GM19468 (cell line): ENCODE measurements around the gene HLA-DRA.

Experiments
- ATAC-seq: cut with Tn5 transposase; IDR thresholded peaks from one replicate; pipeline ENCODE4 v1.9.1; 2021; ENCODE audit warnings: mild to moderate bottlenecking, moderate library complexity, moderate number of reproducible peaks; ENCODE audit not compliant: unreplicated experiment; ENCODE audit errors: extremely low read depth

The HLA-DRA gene

GRCh38 chr6:32439602-32440214 lies at the start of gene HLA-DRA:
Gene HLA-DRA, plus strand, starts transcription at chr6:32439887. Its CDS starts 64 bp downstream, at chr6:32439951.
- ATAC-seq, result peak; percentile 84

GRCh38 chr6:32391505-32391904 lies 48.2 kb upstream of the HLA-DRA start:
- no peak for ATAC-seq

- no peak for ATAC-seq
These were observed 45.8 kb upstream of the HLA-DRA start for GRCh38 chr6:32393665-32394420.

- no peak for ATAC-seq
These were observed 43.7 kb upstream of the HLA-DRA start for GRCh38 chr6:32396028-32396427.

- no peak for ATAC-seq
These were observed 42.3 kb upstream of the HLA-DRA start for GRCh38 chr6:32397252-32397920.

- ATAC-seq, result no peak
These were observed 38.3 kb upstream of the HLA-DRA start for GRCh38 chr6:32401284-32401963.

- no peak for ATAC-seq
These were observed 36.9 kb upstream of the HLA-DRA start for GRCh38 chr6:32402812-32403211.

GRCh38 chr6:32405656-32406055 lies 34.0 kb upstream of the HLA-DRA start:
- no peak for ATAC-seq

- ATAC-seq, result no peak
These were observed 33.5 kb upstream of the HLA-DRA start for GRCh38 chr6:32406197-32406596.

- no peak for ATAC-seq
These were observed 32.8 kb upstream of the HLA-DRA start, which contains the start of gene BTNL2 for GRCh38 chr6:32406857-32407256. Gene BTNL2, minus strand, starts transcription at chr6:32407181. Its CDS starts 58 bp downstream, at chr6:32407123.

GRCh38 chr6:32410906-32411305 lies 28.8 kb upstream of the HLA-DRA start:
- no peak for ATAC-seq

- no peak for ATAC-seq
These were observed 27.9 kb upstream of the HLA-DRA start for GRCh38 chr6:32411566-32412327.

- ATAC-seq, result no peak
These were observed 26.1 kb upstream of the HLA-DRA start for GRCh38 chr6:32413427-32414047.

- no peak for ATAC-seq
These were observed 24.1 kb upstream of the HLA-DRA start for GRCh38 chr6:32415521-32416019.

- no peak for ATAC-seq
These were observed 23.7 kb upstream of the HLA-DRA start for GRCh38 chr6:32416036-32416435.

GRCh38 chr6:32424589-32425300 lies 14.9 kb upstream of the HLA-DRA start:
- ATAC-seq, result no peak

GRCh38 chr6:32426338-32426737 lies 13.3 kb upstream of the HLA-DRA start:
- no peak for ATAC-seq

- no peak for ATAC-seq
These were observed 12.5 kb upstream of the HLA-DRA start for GRCh38 chr6:32427218-32427617.
